NCI-H2171 (cell line): Measurements from ENCODE around the gene MAML3.

ENCODE experiments used
- DNase-seq: peaks from one replicate; lab custom pipeline; 2025; lab: John Stamatoyannopoulos, UW

MAML3 gene

GRCh38 chr4:140071806-140072205 lies 82.2 kb downstream of the MAML3 start:
- DNase-seq, result no peak

GRCh38 chr4:140070973-140071372 lies 83.0 kb downstream of the MAML3 start:
- no peak for DNase-seq

GRCh38 chr4:140070366-140070765 lies 83.6 kb downstream of the MAML3 start:
- no peak for DNase-seq

- DNase-seq, result no peak
These were observed 84.9 kb downstream of the MAML3 start for GRCh38 chr4:140069066-140069465.

- DNase-seq, result no peak
These were observed 85.7 kb downstream of the MAML3 start for GRCh38 chr4:140068271-140068670.

GRCh38 chr4:140066031-140066930 lies 87.7 kb downstream of the MAML3 start:
- no peak for DNase-seq

- DNase-seq, result no peak
These were observed 88.6 kb downstream of the MAML3 start for GRCh38 chr4:140065393-140065792.

GRCh38 chr4:140061659-140062289 lies 92.2 kb downstream of the MAML3 start:
- DNase-seq, result no peak

- no peak for DNase-seq
These were observed 92.8 kb downstream of the MAML3 start for GRCh38 chr4:140061194-140061593.

- DNase-seq, result no peak
These were observed 94.8 kb downstream of the MAML3 start for GRCh38 chr4:140059159-140059558.

- DNase-seq, result no peak
These were observed 96.3 kb downstream of the MAML3 start for GRCh38 chr4:140057701-140058100.

GRCh38 chr4:140056015-140056414 lies 98.0 kb downstream of the MAML3 start:
- no peak for DNase-seq

- no peak for DNase-seq
These were observed 99.1 kb downstream of the MAML3 start for GRCh38 chr4:140054861-140055260.

GRCh38 chr4:140053185-140053584 lies 100.8 kb downstream of the MAML3 start:
- DNase-seq, result no peak

GRCh38 chr4:140052050-140052449 lies 101.9 kb downstream of the MAML3 start:
- DNase-seq, result no peak

GRCh38 chr4:140049849-140050637 lies 103.9 kb downstream of the MAML3 start:
- DNase-seq, result peak; percentile 42

- peak; percentile 71 for DNase-seq
These were observed 104.7 kb downstream of the MAML3 start for GRCh38 chr4:140049024-140049848.

GRCh38 chr4:140048419-140048995 lies 105.5 kb downstream of the MAML3 start:
- DNase-seq, result no peak

GRCh38 chr4:140047786-140048185 lies 106.2 kb downstream of the MAML3 start:
- no peak for DNase-seq

- no peak for DNase-seq
These were observed 106.9 kb downstream of the MAML3 start for GRCh38 chr4:140047017-140047640.

GRCh38 chr4:140046543-140046942 lies 107.4 kb downstream of the MAML3 start:
- no peak for DNase-seq
